ENCODE data around the gene SMYD4.

Gene SMYD4

DNA sequence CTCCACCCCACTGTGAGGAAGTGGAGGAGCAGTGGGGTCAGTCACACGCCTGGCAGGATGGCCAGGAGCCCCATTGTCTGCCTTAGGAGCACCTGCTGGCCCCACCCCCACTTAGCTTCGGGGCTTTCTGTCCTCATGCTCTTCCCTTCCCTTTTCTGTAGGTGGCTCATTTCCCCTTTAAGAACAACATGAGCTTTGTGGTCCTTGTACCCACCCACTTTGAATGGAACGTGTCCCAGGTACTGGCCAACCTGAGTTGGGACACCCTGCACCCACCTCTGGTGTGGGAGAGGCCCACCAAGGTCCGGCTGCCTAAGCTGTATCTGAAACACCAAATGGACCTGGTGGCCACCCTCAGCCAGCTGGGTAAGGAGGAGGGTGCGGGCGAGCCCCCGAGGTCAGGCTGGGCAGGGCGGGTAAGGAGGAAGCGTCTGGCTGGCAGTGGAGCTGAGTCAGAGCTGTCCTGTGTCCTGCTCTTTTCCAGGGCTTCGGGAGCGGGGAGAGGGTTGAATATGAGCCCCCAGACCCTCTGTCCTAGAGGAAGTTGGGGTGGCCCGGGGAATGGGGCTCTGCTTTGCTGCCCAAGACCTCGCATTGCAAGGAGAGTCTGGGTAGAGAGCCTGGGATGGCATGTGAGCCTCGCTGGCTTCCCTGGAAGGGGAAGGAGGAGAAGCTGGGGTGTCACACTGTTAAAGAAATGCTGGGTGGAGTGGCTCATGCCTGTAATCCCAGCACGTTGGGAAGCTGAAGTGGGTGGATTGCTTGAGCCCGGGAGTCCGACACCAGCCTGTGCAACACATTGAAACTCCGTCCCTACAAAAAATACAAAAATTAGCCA, 77.1 kb downstream of the SMYD4 start:
- Histone ChIP-seq H3K4me1 (ENCODE audit: insufficient read depth, insufficient read length) (no peaks in the 10 kb centered on the region), H3K4me3 (ENCODE audit: insufficient read length, low read depth) (no peak overlapping the region), H3K36me3 (ENCODE audit: insufficient read depth, insufficient read length, low read length) (no peaks in the 10 kb centered on the region), H3K9ac (ENCODE audit: insufficient read length, low read depth) (no peak overlapping the region), H3K9me3 (ENCODE audit: insufficient read depth, low read length) (no peaks in the 10 kb centered on the region), H3K27me3 (ENCODE audit: insufficient read depth, insufficient read length) (no peaks in the 10 kb centered on the region)
- TF ChIP-seq YY1 (IDR thresholded peaks at IDR 0.05; ENCODE audit: insufficient read depth, insufficient read length), result no peak
- no peak for TF ChIP-seq SUZ12 (IDR thresholded peaks at IDR 0.05; ENCODE audit: extremely low read depth, insufficient read depth, insufficient read length)
- TF ChIP-seq ZNF274 (IDR thresholded peaks at IDR 0.05; ENCODE audit: low read depth, low read length), result no peak
- DNase-seq (ENCODE audit: low read depth, low spot score), result no peak

GRCh38 chr17:1750628-1751027, 79.1 kb downstream of the SMYD4 start:
- Histone ChIP-seq H3K9ac (ENCODE audit: insufficient read length, low read depth) (no peak overlapping the region), H3K9me3 (ENCODE audit: insufficient read depth, low read length) (peaks cover 8% of the 10 kb centered on the region; the same call in 1 of the 2 replicates), H3K4me3 (ENCODE audit: insufficient read length, low read depth) (no peak overlapping the region), H3K36me3 (ENCODE audit: insufficient read depth, insufficient read length, low read length) (no peaks in the 10 kb centered on the region), H3K27me3 (ENCODE audit: insufficient read depth, insufficient read length) (no peaks in the 10 kb centered on the region), H3K4me1 (ENCODE audit: insufficient read depth, insufficient read length) (no peaks in the 10 kb centered on the region)
- DNase-seq (ENCODE audit: low read depth, low spot score), result no peak
- TF ChIP-seq YY1 (IDR thresholded peaks at IDR 0.05; ENCODE audit: insufficient read depth, insufficient read length) (no peak), SUZ12 (IDR thresholded peaks at IDR 0.05; ENCODE audit: extremely low read depth, insufficient read depth, insufficient read length) (no peak), ZNF274 (IDR thresholded peaks at IDR 0.05; ENCODE audit: low read depth, low read length) (no peak)

DNA sequence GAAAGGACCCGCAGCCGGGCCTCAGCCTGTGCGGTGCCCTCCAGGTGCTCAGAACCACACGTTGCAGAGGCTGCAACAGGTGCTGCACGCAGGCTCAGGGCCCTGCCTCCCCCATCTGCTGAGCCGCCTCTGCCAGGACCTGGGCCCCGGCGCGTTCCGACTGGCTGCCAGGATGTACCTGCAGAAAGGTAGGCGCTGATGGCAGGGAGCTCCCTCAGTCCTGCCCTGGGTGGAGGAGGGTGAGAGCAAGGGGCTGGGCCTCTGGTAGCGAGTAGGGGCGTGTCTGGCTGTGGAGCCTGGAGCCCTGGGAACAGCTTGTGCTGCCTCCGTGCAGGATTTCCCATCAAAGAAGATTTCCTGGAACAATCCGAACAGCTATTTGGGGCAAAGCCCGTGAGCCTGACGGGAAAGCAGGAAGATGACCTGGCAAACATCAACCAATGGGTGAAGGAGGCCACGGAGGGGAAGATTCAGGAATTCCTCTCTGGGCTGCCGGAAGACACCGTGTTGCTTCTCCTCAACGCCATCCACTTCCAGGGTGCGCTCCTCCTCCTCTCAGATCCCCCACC, 82.6 kb downstream of the SMYD4 start:
- TF ChIP-seq SUZ12 (IDR thresholded peaks at IDR 0.05; ENCODE audit: extremely low read depth, insufficient read depth, insufficient read length), result no peak
- TF ChIP-seq ZNF274 (IDR thresholded peaks at IDR 0.05; ENCODE audit: low read depth, low read length), result no peak
- no peak for TF ChIP-seq YY1 (IDR thresholded peaks at IDR 0.05; ENCODE audit: insufficient read depth, insufficient read length)
- H3K9ac ChIP-seq (ENCODE audit: insufficient read length, low read depth), result no peak overlapping the region
- no peaks in the 10 kb centered on the region for H3K27me3 ChIP-seq (ENCODE audit: insufficient read depth, insufficient read length)
- H3K4me3 ChIP-seq (ENCODE audit: insufficient read length, low read depth), result no peak overlapping the region
- H3K4me1 ChIP-seq (ENCODE audit: insufficient read depth, insufficient read length), result no peaks in the 10 kb centered on the region
- no peaks in the 10 kb centered on the region for H3K36me3 ChIP-seq (ENCODE audit: insufficient read depth, insufficient read length, low read length)
- peaks cover 35% of the 10 kb centered on the region; the same call in 1 of the 2 replicates for H3K9me3 ChIP-seq (ENCODE audit: insufficient read depth, low read length)
- DNase-seq (ENCODE audit: low read depth, low spot score), result no peak

DNA sequence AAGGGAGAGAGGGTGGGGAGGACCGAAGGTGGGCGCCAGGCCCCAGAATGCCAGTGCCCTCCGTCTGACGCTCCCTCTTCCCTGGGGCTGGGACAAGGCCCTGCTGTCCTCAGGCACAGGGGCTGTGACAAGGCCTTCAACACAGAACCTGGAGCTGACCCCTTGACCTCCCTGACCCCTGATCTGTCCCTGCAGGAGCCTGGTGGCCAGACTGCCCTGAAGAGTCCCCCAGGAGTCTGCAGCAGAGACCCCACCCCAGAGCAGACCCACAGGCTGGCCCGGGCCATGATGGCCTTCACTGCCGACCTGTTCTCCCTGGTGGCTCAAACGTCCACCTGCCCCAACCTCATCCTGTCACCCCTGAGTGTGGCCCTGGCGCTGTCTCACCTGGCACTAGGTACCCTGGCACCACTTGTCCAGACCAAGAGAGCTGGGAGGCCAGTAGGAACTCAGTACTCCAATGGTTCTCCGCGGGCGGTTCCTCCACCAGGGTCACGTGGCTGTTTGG, 84.1 kb downstream of the SMYD4 start:
- Histone ChIP-seq H3K4me1 (ENCODE audit: insufficient read depth, insufficient read length) (no peaks in the 10 kb centered on the region), H3K9ac (ENCODE audit: insufficient read length, low read depth) (no peak overlapping the region), H3K9me3 (ENCODE audit: insufficient read depth, low read length) (peaks cover 42% of the 10 kb centered on the region; the same call in 1 of the 2 replicates), H3K4me3 (ENCODE audit: insufficient read length, low read depth) (no peak overlapping the region), H3K36me3 (ENCODE audit: insufficient read depth, insufficient read length, low read length) (no peaks in the 10 kb centered on the region), H3K27me3 (ENCODE audit: insufficient read depth, insufficient read length) (no peaks in the 10 kb centered on the region)
- DNase-seq (ENCODE audit: low read depth, low spot score), result no peak
- TF ChIP-seq YY1 (IDR thresholded peaks at IDR 0.05; ENCODE audit: insufficient read depth, insufficient read length), result no peak

DNA sequence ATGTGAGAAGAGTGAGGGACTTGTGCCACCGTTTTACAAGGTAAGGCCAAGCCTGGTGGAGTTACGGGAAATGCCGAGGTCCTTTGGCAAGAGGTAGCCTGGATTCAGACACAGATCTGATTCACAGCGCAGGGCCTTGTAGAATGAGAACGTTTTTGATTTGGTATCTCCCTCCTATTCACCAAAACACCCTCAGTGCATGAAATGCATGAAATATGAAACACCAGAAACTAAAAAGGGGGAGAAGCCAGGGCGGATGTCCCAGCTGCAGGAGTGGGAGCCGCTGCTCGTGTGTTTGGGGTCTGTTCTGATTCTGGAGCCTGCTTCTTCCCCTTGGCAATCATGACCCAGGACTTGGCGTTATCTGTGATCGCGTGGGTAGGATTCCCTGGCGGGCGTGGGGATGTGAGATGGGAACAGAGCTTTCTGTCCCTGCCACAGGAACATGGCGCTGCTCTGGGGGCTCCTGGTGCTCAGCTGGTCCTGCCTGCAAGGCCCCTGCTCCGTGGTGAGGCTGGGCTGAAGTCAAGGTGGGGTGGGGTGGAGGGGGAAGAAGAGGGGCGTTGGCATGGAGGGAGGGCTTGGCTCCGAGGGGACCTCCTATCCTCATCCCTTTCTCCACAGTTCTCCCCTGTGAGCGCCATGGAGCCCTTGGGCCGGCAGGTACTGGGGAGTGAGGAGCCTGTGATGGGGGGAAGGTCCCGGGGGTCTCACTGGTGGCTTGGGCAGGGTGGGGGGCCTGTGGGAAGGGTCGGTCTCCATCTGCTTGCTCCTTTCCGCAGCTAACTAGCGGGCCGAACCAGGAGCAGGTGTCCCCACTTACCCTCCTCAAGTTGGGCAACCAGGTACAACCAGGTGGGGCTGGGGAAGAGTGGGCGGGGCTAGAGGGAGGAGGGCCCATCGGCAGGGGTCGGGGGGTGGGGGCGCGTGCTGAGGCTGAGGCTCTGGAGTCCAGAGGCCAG, 84.9 kb downstream of the SMYD4 start:
- H3K27me3 ChIP-seq (ENCODE audit: insufficient read depth, insufficient read length), result no peaks in the 10 kb centered on the region
- TF ChIP-seq SUZ12 (IDR thresholded peaks at IDR 0.05; ENCODE audit: extremely low read depth, insufficient read depth, insufficient read length) (no peak), ZNF274 (IDR thresholded peaks at IDR 0.05; ENCODE audit: low read depth, low read length) (no peak), YY1 (IDR thresholded peaks at IDR 0.05; ENCODE audit: insufficient read depth, insufficient read length) (no peak)
- DNase-seq (ENCODE audit: low read depth, low spot score), result no peak
- H3K4me3 ChIP-seq (ENCODE audit: insufficient read length, low read depth), result no peak overlapping the region
- no peaks in the 10 kb centered on the region for H3K36me3 ChIP-seq (ENCODE audit: insufficient read depth, insufficient read length, low read length)
- no peaks in the 10 kb centered on the region for H3K4me1 ChIP-seq (ENCODE audit: insufficient read depth, insufficient read length)
- peaks cover 42% of the 10 kb centered on the region; the same call in 1 of the 2 replicates for H3K9me3 ChIP-seq (ENCODE audit: insufficient read depth, low read length)
- H3K9ac ChIP-seq (ENCODE audit: insufficient read length, low read depth), result no peak overlapping the region

DNA sequence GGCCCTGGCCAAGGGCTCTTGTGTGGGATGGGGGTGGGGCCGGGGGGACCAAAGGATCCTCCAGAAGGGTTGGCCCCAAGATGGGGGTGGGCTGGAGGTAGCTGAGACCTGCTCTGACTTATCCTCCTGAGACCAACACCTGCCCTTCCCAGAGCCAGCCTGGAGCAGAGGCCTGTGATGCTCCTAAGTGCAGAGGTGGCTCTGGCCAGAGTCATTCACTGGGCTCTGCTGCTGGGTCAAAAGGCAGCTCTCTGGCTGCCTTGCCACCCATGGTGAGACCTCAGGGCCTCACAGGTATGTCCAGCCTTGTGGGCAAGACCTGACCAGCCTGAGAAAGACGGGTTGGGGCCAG, 86.6 kb downstream of the SMYD4 start:
- H3K36me3 ChIP-seq (ENCODE audit: insufficient read depth, insufficient read length, low read length), result no peaks in the 10 kb centered on the region
- H3K4me1 ChIP-seq (ENCODE audit: insufficient read depth, insufficient read length), result no peaks in the 10 kb centered on the region
- H3K27me3 ChIP-seq (ENCODE audit: insufficient read depth, insufficient read length), result no peaks in the 10 kb centered on the region
- TF ChIP-seq SUZ12 (IDR thresholded peaks at IDR 0.05; ENCODE audit: extremely low read depth, insufficient read depth, insufficient read length) (no peak), YY1 (IDR thresholded peaks at IDR 0.05; ENCODE audit: insufficient read depth, insufficient read length) (no peak), ZNF274 (IDR thresholded peaks at IDR 0.05; ENCODE audit: low read depth, low read length) (no peak)
- peaks cover 49% of the 10 kb centered on the region; the same call in 1 of the 2 replicates for H3K9me3 ChIP-seq (ENCODE audit: insufficient read depth, low read length)
- DNase-seq (ENCODE audit: low read depth, low spot score), result no peak
- no peak overlapping the region for H3K4me3 ChIP-seq (ENCODE audit: insufficient read length, low read depth)
- H3K9ac ChIP-seq (ENCODE audit: insufficient read length, low read depth), result no peak overlapping the region
